ENCODE measurements around the gene CAMK2N2. TPM values are rescaled to one million over a fixed set of nuclear protein-coding genes. Genes with fewer than 3 reads are reported as not detected.
A peak's percentile ranks its signal among the peaks of the same experiment; 100 is the strongest.

CAMK2N2 gene
- total RNA-seq, 1 donor from 2014 or later, result not detected

DNA sequence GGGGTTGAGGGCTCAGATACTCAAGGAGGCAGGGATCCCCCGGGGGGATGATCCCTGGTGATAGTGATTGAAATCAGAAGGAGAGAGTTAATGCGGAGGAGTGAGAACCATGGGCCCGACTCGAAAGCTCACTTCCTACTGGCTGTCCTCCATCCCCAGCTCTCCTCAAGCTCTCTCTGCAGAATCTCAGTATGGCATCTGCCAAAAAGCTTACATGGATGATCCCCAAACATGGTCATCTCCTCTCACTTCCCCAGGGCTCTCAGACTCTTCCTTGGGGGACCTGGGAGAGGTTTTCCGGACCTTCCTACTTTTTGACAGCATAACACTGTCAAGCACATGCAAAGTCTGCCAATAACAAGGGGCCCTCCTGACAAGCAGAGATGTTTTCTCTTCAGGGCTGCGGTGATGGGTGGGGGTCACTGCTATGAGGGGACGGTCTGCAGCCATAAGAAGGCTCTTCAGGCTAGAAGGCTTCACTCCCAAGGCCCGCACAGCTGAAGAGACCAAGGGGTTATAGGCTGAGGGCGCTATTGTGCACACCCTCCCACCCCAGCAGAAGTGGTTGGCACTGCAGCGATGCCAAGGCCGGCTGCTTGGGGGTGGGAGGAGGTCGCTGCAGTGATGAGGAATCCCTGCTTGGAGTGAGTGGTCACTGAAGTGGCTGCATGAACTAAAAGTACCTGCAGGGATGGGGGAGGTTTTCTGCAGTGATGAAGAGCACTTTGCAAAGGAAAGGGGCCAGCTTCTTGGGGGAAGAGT is 32.8 kb downstream of the CAMK2N2 start:
- peaks cover 18% of the 10 kb centered on the region for H3F3A ChIP-seq (ENCODE audit: low read depth)
- H4K20me1 ChIP-seq (ENCODE audit: low read depth), result peaks cover 42% of the 10 kb centered on the region
- no peak overlapping the region for H2AFZ ChIP-seq (replicated peaks)
- peak; percentile 14 for DNase-seq (ENCODE audit: low spot score)
- no peaks in the 10 kb centered on the region for H3K79me2 ChIP-seq (ENCODE audit: low read depth)
- peaks cover 4% of the 10 kb centered on the region for H3K4me1 ChIP-seq
- peak overlapping the region; percentile 90 for H3K4me2 ChIP-seq
- H3K27me3 Mint-ChIP-seq (ENCODE audit: insufficient read depth, low read depth), result peaks cover 54% of the 10 kb centered on the region
- H3K27ac Mint-ChIP-seq, result no peak overlapping the region
- H3K36me3 ChIP-seq, result no peaks in the 10 kb centered on the region
- TF ChIP-seq EZH2 (IDR thresholded peaks at IDR 0.05) (no peak), EZH2phosphoT487 (IDR thresholded peaks at IDR 0.05) (no peak)
- TF ChIP-seq, protein P1, sequence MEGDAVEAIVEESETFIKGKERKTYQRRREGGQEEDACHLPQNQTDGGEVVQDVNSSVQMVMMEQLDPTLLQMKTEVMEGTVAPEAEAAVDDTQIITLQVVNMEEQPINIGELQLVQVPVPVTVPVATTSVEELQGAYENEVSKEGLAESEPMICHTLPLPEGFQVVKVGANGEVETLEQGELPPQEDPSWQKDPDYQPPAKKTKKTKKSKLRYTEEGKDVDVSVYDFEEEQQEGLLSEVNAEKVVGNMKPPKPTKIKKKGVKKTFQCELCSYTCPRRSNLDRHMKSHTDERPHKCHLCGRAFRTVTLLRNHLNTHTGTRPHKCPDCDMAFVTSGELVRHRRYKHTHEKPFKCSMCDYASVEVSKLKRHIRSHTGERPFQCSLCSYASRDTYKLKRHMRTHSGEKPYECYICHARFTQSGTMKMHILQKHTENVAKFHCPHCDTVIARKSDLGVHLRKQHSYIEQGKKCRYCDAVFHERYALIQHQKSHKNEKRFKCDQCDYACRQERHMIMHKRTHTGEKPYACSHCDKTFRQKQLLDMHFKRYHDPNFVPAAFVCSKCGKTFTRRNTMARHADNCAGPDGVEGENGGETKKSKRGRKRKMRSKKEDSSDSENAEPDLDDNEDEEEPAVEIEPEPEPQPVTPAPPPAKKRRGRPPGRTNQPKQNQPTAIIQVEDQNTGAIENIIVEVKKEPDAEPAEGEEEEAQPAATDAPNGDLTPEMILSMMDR (IDR thresholded peaks at IDR 0.05), result no peak
- H3K4me3 Mint-ChIP-seq, result peak overlapping the region; percentile 74
- H3K27ac ChIP-seq, result no peak overlapping the region
- H3K27me3 ChIP-seq, result peaks cover 88% of the 10 kb centered on the region
- H3K4me3 ChIP-seq, result peak overlapping the region; percentile 55
- H3K9ac ChIP-seq, result no peak overlapping the region
- no peaks in the 10 kb centered on the region for H3K36me3 Mint-ChIP-seq
- peaks cover 2% of the 10 kb centered on the region for H3K9me3 Mint-ChIP-seq
- no peaks in the 10 kb centered on the region for H3K9me3 ChIP-seq (ENCODE audit: low read depth)
- peaks cover 4% of the 10 kb centered on the region for H3K4me1 Mint-ChIP-seq

DNA sequence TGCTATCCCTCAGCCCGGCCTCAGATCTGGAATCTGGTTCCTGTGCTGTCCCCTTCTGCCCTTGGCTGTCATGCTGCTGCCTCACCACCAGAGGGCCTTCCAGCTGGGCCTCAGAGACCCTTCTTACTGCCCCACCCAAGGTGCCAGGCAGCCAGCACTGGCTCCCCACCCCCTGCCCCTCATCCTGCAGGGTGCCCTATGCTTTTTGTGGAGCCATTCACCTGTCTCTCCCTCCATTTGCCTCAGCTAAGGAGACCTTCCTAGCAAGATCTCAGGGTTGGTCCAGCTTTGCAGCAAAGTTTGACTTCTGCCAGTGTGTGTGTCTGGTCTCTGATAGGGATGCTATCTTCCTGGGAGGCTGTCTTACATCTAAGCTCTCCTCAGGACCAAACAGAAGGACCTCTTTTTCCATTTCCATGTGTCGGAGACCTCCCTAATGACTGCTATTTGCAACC is 33.8 kb downstream of the CAMK2N2 start:
- Mint-ChIP-seq H3K9me3 (peaks cover under 1% of the 10 kb centered on the region), H3K4me3 (no peak overlapping the region)

DNA sequence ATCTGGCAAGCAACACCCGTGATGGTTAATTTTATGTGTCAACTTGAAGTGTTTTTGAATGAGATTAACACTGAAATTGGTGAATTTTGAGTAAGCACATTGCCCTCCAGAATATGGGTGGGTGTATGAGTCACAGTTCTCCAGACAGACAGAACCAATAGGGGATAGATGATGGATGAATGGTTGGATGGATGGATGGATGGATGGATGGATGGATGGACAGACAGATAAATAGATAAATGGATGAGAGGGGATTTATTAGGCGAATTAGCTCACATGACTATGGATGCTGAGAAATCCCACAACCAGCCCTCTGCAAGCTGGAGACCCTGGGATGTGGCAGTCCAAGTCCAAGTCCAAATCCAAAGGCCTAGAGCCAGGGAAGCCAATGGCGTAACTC is 37.4 kb downstream of the CAMK2N2 start:
- no peaks in the 10 kb centered on the region for H3K9me3 Mint-ChIP-seq
- peaks cover 10% of the 10 kb centered on the region for H3F3A ChIP-seq (ENCODE audit: low read depth)
- H3K4me3 Mint-ChIP-seq, result no peak overlapping the region
- DNase-seq (ENCODE audit: low spot score), result no peak
- no peak overlapping the region for H3K27ac Mint-ChIP-seq
- no peak overlapping the region for H2AFZ ChIP-seq (replicated peaks)
- H3K79me2 ChIP-seq (ENCODE audit: low read depth), result no peaks in the 10 kb centered on the region
- H3K27me3 Mint-ChIP-seq (ENCODE audit: insufficient read depth, low read depth), result peaks cover 31% of the 10 kb centered on the region
- H3K4me2 ChIP-seq, result no peak overlapping the region
- H3K27me3 ChIP-seq, result peaks cover 42% of the 10 kb centered on the region
- H3K4me3 ChIP-seq, result no peak overlapping the region
- no peaks in the 10 kb centered on the region for H3K36me3 Mint-ChIP-seq
- no peaks in the 10 kb centered on the region for H3K9me3 ChIP-seq (ENCODE audit: low read depth)
- H3K36me3 ChIP-seq, result no peaks in the 10 kb centered on the region
- H3K27ac ChIP-seq, result no peak overlapping the region
- H3K4me1 Mint-ChIP-seq, result no peaks in the 10 kb centered on the region
- no peaks in the 10 kb centered on the region for H3K4me1 ChIP-seq
- no peak overlapping the region for H3K9ac ChIP-seq
- peaks cover 15% of the 10 kb centered on the region for H4K20me1 ChIP-seq (ENCODE audit: low read depth)
- TF ChIP-seq EZH2phosphoT487 (IDR thresholded peaks at IDR 0.05) (no peak), EZH2 (IDR thresholded peaks at IDR 0.05) (no peak)
- TF ChIP-seq, protein P1 (IDR thresholded peaks at IDR 0.05), result no peak

More for the DNA sequence above, 33.8 kb downstream of the CAMK2N2 start:
- Histone ChIP-seq H3K9ac (no peak overlapping the region), H3K4me3 (no peak overlapping the region), H3K27me3 (peaks cover 78% of the 10 kb centered on the region), H3K4me2 (no peak overlapping the region), H3K36me3 (no peaks in the 10 kb centered on the region), H2AFZ (replicated peaks) (no peak overlapping the region), H3K4me1 (peaks cover 4% of the 10 kb centered on the region), H3K27ac (no peak overlapping the region), H3F3A (ENCODE audit: low read depth) (peaks cover 18% of the 10 kb centered on the region), H3K79me2 (ENCODE audit: low read depth) (no peaks in the 10 kb centered on the region), H4K20me1 (ENCODE audit: low read depth) (peaks cover 41% of the 10 kb centered on the region), H3K9me3 (ENCODE audit: low read depth) (no peaks in the 10 kb centered on the region)
- H3K4me1 Mint-ChIP-seq, result peaks cover 4% of the 10 kb centered on the region
- DNase-seq (ENCODE audit: low spot score), result peak; percentile 62
- TF ChIP-seq, protein P1 (IDR thresholded peaks at IDR 0.05), result peak; percentile 84
- no peak for TF ChIP-seq EZH2 (IDR thresholded peaks at IDR 0.05)
- no peak overlapping the region for H3K27ac Mint-ChIP-seq
- peaks cover 50% of the 10 kb centered on the region for H3K27me3 Mint-ChIP-seq (ENCODE audit: insufficient read depth, low read depth)
- H3K36me3 Mint-ChIP-seq, result no peaks in the 10 kb centered on the region

Data from neural progenitor cell (in vitro differentiated cells).